ENCODE results near the gene L1TD1.

DNA sequence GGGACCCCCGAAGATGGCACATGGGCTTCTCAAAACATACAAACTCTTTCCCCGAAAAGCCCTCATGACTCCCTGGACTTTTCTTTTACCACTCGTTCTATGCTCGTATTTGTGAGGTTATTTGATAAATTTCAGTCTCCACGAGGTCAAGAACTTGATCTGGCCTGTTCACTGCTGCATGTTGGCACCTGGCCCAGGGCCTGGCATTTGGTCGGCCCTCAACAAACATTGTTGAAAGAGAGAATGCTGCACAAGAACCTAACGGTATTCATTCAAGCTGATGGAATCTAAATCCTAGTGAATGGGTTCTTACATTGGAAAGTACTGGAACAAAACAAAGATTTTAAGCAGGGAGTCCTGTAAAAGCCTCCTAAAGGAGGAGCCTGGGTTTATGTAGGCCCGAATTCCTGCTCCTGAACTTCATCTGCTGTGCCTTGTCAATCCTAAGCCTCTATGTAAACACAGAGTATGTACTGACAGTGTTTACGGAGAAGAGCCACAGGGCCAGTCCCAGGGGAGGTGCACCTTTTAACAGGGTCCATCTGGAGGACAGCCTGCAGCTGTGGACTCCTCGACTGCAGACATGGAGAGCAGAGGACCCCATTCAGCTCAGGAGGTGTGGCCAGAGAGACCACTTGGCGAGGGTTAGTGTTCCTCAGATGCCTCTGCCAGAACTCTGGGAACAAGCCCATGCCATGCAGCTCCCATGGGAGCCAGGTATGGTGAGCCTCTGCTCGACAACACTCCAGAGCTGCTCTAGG, 46.9 kb downstream of the L1TD1 start:
- TF ChIP-seq, protein P1, sequence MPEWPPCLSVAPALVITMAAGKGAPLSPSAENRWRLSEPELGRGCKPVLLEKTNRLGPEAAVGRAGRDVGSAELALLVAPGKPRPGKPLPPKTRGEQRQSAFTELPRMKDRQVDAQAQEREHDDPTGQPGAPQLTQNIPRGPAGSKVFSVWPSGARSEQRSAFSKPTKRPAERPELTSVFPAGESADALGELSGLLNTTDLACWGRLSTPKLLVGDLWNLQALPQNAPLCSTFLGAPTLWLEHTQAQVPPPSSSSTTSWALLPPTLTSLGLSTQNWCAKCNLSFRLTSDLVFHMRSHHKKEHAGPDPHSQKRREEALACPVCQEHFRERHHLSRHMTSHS (tag by site-specific recombination; IDR thresholded peaks at IDR 0.05), result no peak
- TF ChIP-seq ZNF132 (tag by site-specific recombination; IDR thresholded peaks at IDR 0.05; ENCODE audit: borderline replicate concordance) (no peak), ZSCAN16 (tag by site-specific recombination; IDR thresholded peaks at IDR 0.05) (no peak), ZNF2 (tag by site-specific recombination; IDR thresholded peaks at IDR 0.05) (no peak)
- TF ChIP-seq, protein P2, sequence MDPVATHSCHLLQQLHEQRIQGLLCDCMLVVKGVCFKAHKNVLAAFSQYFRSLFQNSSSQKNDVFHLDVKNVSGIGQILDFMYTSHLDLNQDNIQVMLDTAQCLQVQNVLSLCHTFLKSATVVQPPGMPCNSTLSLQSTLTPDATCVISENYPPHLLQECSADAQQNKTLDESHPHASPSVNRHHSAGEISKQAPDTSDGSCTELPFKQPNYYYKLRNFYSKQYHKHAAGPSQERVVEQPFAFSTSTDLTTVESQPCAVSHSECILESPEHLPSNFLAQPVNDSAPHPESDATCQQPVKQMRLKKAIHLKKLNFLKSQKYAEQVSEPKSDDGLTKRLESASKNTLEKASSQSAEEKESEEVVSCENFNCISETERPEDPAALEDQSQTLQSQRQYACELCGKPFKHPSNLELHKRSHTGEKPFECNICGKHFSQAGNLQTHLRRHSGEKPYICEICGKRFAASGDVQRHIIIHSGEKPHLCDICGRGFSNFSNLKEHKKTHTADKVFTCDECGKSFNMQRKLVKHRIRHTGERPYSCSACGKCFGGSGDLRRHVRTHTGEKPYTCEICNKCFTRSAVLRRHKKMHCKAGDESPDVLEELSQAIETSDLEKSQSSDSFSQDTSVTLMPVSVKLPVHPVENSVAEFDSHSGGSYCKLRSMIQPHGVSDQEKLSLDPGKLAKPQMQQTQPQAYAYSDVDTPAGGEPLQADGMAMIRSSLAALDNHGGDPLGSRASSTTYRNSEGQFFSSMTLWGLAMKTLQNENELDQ (tag by site-specific recombination; IDR thresholded peaks at IDR 0.05; ENCODE audit: low read depth), result no peak
- TF ChIP-seq, protein P3, sequence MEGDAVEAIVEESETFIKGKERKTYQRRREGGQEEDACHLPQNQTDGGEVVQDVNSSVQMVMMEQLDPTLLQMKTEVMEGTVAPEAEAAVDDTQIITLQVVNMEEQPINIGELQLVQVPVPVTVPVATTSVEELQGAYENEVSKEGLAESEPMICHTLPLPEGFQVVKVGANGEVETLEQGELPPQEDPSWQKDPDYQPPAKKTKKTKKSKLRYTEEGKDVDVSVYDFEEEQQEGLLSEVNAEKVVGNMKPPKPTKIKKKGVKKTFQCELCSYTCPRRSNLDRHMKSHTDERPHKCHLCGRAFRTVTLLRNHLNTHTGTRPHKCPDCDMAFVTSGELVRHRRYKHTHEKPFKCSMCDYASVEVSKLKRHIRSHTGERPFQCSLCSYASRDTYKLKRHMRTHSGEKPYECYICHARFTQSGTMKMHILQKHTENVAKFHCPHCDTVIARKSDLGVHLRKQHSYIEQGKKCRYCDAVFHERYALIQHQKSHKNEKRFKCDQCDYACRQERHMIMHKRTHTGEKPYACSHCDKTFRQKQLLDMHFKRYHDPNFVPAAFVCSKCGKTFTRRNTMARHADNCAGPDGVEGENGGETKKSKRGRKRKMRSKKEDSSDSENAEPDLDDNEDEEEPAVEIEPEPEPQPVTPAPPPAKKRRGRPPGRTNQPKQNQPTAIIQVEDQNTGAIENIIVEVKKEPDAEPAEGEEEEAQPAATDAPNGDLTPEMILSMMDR (tag by site-specific recombination; IDR thresholded peaks at IDR 0.05), result no peak
